Prostate gland (tissue), 2 donors: Measurements from ENCODE around the gene RNF222.

Experiments
- POLR2AphosphoS5 ChIP-seq: sonication (generic); formaldehyde crosslinking; IDR thresholded peaks from one replicate; pipeline ENCODE4 v1.6.1; 2017; ENCODE audit warnings: antibody characterized with exemption
- TF ChIP-seq, protein P1 (sequence below), 4 experiments: fragments of 200-600 bp in 2 of 4; fragments of 450-650 bp in 2 of 4; sonication (generic) in 2 of 4; IDR thresholded peaks; 1 replicate in 3 of 4; 2 replicates in 1 of 4; pipeline ENCODE4 v1.5.1; 2016 to 2019; ENCODE audit warnings: antibody characterized with exemption in 4 of 4, mild to moderate bottlenecking in 2 of 4, moderate library complexity in 2 of 4

DNA sequence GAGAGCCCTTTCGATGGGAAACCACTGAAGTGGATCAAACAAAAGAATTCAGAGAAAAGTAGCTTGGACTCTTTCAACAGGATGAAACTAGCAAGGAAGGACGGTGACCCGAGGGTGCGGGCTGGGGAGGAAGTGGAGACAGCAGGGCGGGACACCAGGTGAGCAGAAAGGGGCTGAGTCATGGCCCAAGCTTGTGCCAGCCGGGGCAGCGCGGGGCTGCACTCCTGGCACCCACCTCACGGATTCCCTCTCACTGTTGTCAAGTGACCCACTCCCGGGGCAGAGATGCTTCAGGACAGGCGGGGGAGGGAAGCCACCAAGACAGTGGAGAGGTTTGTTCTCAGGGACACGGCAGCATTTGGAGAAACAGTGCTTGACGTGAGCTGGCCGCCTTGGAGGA is 10.7 kb upstream of the RNF222 start:
- TF ChIP-seq, protein P1, sequence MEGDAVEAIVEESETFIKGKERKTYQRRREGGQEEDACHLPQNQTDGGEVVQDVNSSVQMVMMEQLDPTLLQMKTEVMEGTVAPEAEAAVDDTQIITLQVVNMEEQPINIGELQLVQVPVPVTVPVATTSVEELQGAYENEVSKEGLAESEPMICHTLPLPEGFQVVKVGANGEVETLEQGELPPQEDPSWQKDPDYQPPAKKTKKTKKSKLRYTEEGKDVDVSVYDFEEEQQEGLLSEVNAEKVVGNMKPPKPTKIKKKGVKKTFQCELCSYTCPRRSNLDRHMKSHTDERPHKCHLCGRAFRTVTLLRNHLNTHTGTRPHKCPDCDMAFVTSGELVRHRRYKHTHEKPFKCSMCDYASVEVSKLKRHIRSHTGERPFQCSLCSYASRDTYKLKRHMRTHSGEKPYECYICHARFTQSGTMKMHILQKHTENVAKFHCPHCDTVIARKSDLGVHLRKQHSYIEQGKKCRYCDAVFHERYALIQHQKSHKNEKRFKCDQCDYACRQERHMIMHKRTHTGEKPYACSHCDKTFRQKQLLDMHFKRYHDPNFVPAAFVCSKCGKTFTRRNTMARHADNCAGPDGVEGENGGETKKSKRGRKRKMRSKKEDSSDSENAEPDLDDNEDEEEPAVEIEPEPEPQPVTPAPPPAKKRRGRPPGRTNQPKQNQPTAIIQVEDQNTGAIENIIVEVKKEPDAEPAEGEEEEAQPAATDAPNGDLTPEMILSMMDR (IDR thresholded peaks at IDR 0.05), result peak in 1 of 4 experiments; percentile 11
- no peak for TF ChIP-seq POLR2AphosphoS5
